DMS79 treated with DMSO at 0.1 percent for 48 hours (cell line): ENCODE measurements around the gene RPL3.

ENCODE experiments used
- DNase-seq: peaks from one replicate; lab custom pipeline; 2025; lab: John Stamatoyannopoulos, UW

Gene RPL3

GRCh38 chr22:39282645-39283321 is 36.6 kb downstream of the RPL3 start:
- no peak for DNase-seq

- no peak for DNase-seq
Observed at GRCh38 chr22:39281126-39281525, 38.3 kb downstream of the RPL3 start.

- no peak for DNase-seq
Observed at GRCh38 chr22:39280250-39280649, 39.2 kb downstream of the RPL3 start.

GRCh38 chr22:39279170-39279850 is 40.1 kb downstream of the RPL3 start:
- DNase-seq: no peak

GRCh38 chr22:39278040-39278439 is 41.4 kb downstream of the RPL3 start:
- DNase-seq: no peak

GRCh38 chr22:39277142-39277607 is 42.2 kb downstream of the RPL3 start:
- no peak for DNase-seq

GRCh38 chr22:39276440-39277141 is 42.8 kb downstream of the RPL3 start:
- no peak for DNase-seq

- no peak for DNase-seq
Observed at GRCh38 chr22:39275814-39276439, 43.5 kb downstream of the RPL3 start.

- DNase-seq: no peak
Observed at GRCh38 chr22:39273950-39274887, 45.2 kb downstream of the RPL3 start.

GRCh38 chr22:39270792-39271191 is 48.6 kb downstream of the RPL3 start:
- no peak for DNase-seq

- DNase-seq: no peak
Observed at GRCh38 chr22:39270280-39270679, 49.1 kb downstream of the RPL3 start.

GRCh38 chr22:39269095-39269790 is 50.2 kb downstream of the RPL3 start:
- DNase-seq: no peak

GRCh38 chr22:39268645-39269044 is 50.8 kb downstream of the RPL3 start:
- DNase-seq: no peak

GRCh38 chr22:39267974-39268373 is 51.4 kb downstream of the RPL3 start:
- no peak for DNase-seq

- DNase-seq: no peak
Observed at GRCh38 chr22:39266398-39267030, 52.9 kb downstream of the RPL3 start.

- DNase-seq: no peak
Observed at GRCh38 chr22:39265143-39265886, 54.1 kb downstream of the RPL3 start.

GRCh38 chr22:39264349-39265038 is 54.9 kb downstream of the RPL3 start:
- no peak for DNase-seq

- DNase-seq: no peak
Observed at GRCh38 chr22:39263626-39264348, 55.6 kb downstream of the RPL3 start.
